Heart left ventricle (tissue), 13 donors: ENCODE measurements around the gene RNF217.

Experiments
- POLR2A ChIP-seq, 2 donors: fragments of 450-650 bp; IDR thresholded peaks; one replicate each; pipeline ENCODE4 v1.6.1; 2017; ENCODE audit warnings: antibody characterized with exemption in 2 of 2, mild to moderate bottlenecking in 2 of 2, moderate library complexity in 2 of 2
- TF ChIP-seq, protein P1 (sequence below), 12 donors: fragments of 200-600 bp; sonication (generic) in 4 of 12; IDR thresholded peaks; one replicate each; pipeline versions ENCODE4 v1.5.0 to v1.8.0; 2018 to 2022; ENCODE audit warnings: antibody characterized with exemption in 12 of 12, mild to moderate bottlenecking in 5 of 12
- donor health status: ischemic (EF 13 %, LVEDD 7.1; RV severe dilation, severe dysfunction).
- donor health status: DM: no; HTN: yes; CAD: no.
- donor health status: DM: no; HTN: no; CAD: no.
- donor health status: ischemic (EF 25% LVEDD 6.9; RV normal size, moderate dysfunction).
- donor health status: ischemic (EF 25% LVEDD 5.7; RV mildly dilated, moderate dysfunction).
- donor health status: ischemic (EF 35%, LVEDD 5.7; RV mildly dilated, moderate dysfunction).
- donor health status: nonischemic (EF 11% LVEDD 7.7; RV severe dilation, severe dysfunction).
- donor health status: DM: yes; HTN: yes; CAD: no.
- donor health status: PGD.
- donor health status: ischemic (EF 29% LVEDD 5.4; RV normal size, mild dysfunction).
- donor health status: nonischemic (EF 23%, LVEDD 6.1; RV moderate dilation, normal function).

DNA sequence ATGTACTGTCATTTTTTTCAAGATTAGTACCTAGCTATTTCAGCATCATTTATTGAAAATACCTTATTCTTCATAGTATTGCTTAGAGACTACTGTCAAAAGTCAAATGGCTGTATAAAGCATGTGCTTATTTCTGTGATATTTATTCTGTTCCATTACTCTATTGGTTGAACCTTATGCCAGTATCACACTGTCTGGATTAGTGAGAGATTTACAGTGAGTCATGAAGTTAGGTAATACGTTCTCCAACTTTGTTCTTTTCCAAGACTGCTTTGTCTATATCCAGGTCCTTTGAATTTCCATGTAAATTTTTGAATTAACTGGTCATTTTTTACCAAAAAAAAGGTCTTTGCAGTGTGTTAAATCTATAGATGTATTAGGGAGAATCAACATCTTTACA, 18.6 kb upstream of the RNF217 start:
- TF ChIP-seq, protein P1, sequence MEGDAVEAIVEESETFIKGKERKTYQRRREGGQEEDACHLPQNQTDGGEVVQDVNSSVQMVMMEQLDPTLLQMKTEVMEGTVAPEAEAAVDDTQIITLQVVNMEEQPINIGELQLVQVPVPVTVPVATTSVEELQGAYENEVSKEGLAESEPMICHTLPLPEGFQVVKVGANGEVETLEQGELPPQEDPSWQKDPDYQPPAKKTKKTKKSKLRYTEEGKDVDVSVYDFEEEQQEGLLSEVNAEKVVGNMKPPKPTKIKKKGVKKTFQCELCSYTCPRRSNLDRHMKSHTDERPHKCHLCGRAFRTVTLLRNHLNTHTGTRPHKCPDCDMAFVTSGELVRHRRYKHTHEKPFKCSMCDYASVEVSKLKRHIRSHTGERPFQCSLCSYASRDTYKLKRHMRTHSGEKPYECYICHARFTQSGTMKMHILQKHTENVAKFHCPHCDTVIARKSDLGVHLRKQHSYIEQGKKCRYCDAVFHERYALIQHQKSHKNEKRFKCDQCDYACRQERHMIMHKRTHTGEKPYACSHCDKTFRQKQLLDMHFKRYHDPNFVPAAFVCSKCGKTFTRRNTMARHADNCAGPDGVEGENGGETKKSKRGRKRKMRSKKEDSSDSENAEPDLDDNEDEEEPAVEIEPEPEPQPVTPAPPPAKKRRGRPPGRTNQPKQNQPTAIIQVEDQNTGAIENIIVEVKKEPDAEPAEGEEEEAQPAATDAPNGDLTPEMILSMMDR (IDR thresholded peaks at IDR 0.05), result no peak
- no peak for TF ChIP-seq POLR2A (IDR thresholded peaks at IDR 0.05)
